ENCODE results near the gene CFAP70.
"Not testable (repeated sequence)": the region's sequence is repeated elsewhere in the genome, so short reads cannot be mapped to it uniquely, and the experiment has no call there.

Gene CFAP70

DNA sequence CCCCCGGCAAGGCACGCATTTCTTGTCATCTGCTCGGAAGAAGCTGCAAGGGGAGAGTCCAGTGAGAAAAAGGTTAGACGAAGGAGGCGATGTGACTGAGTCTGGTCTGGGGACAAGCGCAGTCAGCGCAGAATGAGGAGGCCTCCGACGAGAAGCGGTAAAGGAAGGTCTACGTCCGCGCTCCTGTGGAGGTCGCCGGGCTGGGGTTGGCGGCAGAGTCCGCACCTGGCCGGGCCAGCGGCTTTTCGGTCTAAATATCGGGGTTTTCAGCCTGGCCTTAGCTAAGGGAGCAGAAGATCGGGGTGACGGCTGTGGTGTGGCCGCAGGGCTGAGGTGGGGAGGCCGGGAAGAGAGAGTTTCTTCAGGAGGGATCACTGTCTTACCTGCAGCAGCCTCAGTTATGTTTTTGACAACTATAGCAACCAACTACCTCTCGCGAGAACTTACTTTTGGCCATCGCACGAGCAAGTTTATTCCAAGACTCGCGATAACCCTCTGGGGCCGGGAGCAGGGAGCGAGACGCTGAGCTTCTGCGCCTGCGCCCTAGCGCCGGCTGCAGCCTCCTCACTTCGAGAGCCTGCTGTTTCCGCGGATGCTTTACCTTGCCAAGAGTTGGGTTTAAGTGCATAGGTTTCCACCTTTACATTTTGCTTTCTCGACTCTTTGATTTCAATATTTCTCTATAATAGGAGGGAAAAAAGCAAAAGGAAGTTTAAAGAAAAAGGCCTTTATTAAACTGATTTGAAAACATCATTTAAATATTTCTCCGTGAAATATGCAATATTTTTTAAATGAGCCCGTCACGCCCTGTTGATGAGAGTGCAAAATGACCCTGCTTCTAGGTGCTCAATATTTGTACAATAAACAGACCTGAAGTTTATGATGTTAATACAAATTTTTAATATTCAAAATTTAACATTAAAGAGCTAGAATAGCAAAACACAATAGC, at the start of gene CFAP70:
CFAP70 (minus strand) TSS at position 534 of the 949 bp plus-strand sequence. CDS start 4,068 bp downstream, outside the sequence.
- DNase-seq = peak; percentile 93

DNA sequence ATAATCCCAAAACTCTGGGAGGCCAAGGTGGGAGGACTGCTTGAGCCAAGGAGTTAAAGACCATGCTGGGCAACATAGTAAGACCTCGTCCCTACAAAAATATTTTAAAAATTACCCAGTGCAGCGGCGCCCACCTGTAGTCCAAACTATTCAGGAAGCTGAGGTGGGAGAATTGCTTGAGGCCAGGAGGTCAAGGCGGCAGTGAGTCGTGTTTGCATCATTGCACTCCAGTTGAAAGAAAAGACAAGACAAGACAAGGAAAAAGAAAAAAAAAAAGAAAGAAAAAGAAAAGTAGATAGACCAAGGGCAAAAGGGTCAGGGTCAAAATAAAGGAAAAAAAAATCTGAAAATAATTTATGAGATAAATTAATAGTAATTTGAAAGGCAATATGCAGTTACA, 49.4 kb upstream of the CFAP70 start:
- DNase-seq = no peak

DNA sequence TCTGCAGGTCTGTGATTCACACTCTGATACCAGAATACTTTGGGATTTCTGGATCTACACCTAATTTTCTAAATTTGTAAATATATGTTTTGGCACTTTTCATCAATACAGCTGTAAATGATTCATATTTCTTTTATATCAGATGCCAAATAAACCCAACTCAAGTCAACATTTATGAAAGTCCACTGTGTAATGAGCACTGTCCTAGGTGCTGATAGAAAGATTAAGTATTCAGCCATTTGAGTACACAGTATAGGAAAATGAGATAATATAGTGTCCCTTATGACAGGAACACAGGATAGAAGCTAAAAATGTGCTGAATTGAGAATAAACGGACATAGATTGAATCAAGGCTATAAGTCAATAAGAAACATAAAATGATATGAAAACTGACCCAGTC, 48.8 kb upstream of the CFAP70 start:
- no peak for DNase-seq

DNA sequence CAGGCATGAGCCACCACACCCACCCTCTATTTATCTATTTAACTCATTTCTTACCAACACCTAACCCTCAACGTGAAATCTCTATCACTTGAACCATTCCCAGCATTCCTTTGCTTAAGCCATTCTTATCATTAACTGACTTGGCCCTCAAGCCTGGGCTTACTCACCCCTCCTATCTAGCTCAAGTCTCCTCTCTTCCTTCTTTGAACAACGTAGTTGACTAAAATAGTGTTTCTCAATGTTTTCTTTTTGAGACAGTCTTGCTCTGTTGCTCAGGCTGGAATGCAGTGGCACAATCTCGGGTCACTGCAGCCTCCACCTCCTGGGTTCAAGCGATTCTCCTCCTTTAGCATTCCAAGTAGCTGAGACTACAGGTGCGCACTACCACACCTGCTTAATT, 48.2 kb upstream of the CFAP70 start:
- DNase-seq = no peak

DNA sequence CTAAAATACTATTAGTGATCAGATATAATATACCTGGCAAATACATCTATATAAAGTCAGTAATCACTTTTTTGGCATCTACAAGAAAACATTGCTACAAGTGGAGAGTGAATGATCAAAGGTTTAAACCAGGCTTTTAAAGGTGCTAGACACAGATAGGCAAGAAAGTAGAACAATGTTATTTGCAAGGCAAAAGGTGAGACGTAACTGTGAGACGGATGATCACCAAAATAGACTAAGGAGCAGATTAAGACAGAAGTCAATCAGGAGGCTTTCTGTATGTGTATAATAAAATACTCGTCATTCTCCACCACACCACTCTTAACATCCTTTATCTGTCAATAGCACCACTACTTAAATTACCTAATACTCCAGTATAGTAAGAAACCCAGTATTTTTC, 46.9 kb upstream of the CFAP70 start:
- DNase-seq = no peak

DNA sequence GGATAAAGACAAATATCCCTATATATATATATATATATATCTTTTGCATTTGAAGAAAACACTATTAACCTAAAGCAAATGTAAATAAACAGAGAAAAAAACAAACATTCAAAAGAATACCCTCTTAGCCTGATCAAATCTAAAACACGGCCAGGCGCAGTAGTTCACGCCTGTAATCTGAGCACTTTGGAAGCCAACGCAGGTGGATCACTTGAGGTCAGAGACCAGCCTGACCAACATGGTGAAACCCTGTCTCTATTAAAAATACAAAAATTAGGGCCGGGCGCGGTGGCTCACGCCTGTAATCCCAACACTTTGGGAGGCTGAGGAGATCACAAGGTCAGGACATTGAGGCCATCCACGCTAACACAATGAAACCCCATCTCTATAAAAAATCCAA, 46.0 kb upstream of the CFAP70 start:
- no peak for DNase-seq

DNA sequence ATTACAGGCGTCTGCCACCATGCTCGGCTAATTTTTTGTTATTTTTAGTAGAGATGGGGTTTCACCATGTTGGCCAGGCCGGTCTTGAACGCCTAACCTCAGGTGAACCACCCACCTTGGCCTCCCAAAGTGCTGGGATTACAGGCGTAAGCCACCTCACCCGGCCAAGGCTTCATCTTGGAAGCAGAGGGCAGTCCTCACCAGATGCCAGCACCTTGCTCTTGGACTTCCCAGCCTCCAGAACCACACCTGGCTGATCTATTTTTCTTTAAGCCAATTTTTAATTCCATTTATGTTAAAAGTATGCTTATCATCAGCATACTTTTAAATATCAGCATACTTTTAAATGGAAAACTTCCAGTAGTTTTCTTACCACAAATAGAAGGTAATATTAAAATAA, 43.0 kb upstream of the CFAP70 start:
- DNase-seq = no peak

DNA sequence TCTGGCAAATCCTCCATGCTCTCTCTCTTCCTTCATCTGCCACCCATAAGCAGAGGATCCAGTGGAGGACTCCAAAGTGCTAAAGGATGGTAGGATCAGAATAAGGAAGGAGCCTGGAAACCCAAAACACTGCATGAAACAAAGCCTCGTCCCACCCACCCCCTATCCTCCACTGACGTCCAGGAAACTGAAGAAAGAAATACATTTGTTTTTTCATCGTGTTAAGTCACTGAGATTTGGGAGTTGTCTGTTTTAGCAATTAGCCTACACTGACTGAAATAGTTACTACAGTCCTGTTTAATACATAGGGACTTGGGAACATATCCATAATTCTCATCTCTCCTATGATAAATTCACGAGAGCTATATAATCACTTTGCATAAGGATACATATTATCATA, 40.4 kb upstream of the CFAP70 start:
- no peak for DNase-seq

DNA sequence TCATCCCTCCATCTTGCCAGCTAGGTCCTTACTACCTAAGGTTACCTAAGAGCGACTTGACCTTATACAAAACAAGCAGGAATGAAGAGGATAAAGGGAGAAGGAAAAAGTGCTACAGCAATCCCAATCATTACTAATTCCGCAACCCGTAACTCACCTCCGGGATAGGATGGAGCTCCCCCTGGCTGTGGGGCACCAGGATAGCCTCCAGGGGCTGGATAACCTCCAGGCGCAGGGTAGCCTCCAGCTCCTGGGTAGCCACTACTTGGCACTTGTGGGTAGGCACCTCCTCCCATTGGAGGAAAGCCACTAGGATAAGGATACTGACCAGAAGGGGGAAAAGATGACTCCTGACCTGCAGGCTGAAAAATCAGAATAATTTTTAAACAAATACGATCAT, 39.4 kb upstream of the CFAP70 start:
- no peak for DNase-seq

DNA sequence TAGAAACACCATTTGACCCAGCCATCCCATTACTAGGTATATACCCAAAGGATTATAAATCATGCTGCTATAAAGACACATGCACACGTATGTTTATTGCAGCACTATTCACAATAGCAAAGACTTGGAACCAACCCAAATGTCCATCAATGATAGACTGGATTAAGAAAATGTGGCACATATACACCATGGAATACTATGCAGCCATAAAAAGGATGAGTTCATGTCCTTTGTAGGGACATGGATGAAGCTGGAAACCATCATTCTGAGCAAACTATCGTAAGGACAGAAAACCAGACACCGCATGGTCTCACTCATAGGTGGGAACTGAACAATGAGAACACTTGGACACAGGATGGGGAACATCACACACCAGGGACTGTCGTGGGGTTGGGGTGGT, 35.7 kb upstream of the CFAP70 start:
- DNase-seq = not testable (repeated sequence)

DNA sequence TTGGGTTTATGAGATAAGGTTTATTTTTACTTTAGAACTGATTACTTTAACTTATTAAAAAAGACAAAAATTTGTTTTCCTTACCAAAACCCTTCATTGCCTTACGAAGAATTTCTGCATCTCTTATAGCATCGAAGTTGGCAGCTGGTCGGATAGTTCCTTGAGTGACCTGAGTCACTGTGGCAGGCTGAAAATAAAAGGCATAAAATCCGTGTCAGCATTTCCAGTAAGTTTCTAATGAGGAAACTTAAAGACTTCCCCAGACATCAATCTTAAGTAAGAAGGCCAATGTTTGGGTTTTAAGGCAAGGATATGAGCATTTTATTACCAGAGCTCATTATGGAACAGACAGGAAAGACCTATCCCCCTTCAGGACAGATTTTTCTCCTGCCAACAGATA, 29.6 kb upstream of the CFAP70 start:
- DNase-seq = no peak

DNA sequence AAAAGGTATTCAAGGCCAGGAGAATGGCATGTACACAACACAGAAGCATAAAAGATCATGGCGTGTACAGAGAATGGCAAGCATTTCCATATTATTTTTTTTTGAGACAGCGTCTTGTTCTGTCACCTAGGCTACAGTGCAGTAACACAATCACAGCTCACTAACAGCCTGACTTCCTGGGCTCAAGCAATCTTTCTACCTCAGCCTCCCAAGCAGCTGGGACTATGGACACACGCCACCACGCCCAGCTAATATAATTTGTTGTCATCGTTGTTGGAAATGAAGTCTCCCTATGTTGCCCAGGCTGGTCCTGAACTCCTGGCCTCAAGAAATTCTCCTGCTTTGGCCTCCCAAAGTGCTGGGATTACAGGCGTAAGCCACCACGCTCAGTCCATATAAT, 27.9 kb upstream of the CFAP70 start:
- no peak for DNase-seq

DNA sequence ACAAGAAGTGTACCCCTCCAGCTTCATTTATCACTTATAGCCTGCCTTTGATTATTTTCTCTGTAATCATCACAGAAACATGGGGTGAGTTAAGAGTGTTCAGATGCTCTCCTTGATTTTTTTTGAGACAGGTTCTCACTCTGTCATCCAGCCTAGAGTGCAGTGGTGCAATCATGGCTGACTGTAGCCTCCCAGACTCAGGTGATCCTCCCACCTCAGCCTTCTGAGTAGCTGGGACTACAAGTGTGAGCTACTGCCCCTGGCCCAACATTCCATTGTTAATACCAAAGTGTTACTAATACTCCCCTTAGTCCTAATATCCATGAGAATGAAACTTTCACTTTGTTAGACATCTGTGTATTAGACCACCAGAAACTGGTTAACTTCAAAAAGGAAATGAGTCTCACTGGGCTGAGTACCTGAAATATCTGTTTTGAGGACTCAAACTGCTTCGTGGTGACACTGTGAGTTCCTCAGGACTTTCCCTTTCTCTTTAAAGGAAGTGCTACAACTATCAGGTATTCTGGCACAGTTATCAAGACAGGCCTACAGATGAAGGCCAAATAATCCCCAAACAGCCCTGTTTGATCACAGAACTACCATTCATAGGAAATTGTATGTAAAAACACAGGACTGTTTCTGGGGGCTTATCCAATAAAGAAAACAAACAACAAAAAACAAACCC, 20.5 kb upstream of the CFAP70 start:
- no peak for DNase-seq

DNA sequence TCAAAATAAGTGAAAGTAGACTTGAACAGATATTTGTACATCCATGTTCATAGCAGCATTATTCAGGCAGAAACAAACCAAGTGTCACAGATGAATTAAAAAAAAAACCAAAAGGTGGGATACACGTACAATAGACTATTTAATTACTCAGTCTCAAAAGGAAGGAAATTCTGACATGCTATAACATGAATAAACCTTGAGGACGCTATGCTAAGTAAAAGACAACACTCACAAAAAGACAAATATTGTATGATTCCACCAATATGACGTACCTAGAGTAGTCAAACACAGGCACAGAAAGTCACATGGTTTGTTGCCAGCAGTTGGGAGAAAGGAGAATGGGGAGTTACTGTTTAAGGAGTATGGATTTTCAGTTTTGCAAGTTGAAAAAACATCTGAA, 18.0 kb upstream of the CFAP70 start:
- DNase-seq = no peak

DNA sequence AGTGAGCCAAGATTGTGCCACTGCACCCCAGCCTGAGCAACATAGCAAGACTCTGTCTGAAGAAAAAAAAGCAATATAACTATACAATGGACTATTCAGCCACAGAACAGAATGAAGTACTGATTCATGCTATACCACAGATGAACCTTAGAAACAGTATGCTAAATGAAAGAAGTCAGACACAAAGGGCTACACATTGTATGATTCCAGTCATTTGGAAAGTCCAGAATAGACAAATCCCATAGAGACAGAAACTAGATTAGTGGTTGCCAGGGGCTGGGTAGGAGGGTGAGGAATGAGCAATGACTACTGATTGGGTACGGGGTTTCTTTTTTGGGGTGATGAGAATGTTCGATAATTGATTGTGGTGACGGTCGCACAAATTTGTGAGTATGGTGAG, 9.6 kb upstream of the CFAP70 start:
- peak; percentile 46 for DNase-seq

DNA sequence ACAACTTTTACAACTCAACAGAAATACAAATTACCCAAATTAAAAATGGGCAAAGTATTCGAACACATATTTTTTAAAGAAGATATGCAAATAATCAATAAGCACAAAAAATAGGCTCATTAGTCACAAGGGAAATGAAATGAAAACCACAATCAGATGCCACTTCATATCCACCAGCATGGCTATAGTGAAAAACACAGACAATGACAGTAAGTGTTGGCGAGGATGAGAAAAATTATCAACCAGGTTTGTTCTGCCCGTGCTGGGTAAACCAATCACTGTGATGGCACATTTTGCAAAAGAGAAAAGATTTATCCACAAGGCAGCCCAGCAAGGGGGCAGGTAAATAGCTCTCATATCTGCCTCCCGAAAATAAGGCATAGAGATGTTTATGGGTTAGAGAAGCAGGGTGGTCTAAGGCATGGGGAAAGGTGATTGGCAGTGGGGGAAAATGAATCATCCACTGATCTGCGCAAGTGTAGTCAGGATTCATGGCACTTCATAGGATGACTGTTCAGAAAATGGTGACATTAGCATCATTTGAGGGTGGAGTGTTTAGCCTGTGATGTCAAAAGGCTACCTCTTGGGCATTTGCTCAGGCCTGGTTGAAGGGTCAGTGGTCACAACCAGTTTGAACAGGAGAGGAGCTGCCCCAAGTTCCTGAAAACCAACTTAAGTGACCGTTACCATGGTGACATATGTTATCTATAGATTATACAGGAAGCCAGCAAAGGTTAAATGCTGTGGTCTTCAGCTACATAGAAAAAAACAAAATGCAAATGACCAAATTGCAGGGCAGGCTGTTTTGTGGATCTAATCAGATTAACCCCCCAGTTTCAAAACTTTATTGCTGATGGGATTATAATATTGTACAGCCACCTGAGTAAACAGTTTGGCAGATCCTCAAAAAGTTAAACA, 8.0 kb upstream of the CFAP70 start:
- no peak for DNase-seq

DNA sequence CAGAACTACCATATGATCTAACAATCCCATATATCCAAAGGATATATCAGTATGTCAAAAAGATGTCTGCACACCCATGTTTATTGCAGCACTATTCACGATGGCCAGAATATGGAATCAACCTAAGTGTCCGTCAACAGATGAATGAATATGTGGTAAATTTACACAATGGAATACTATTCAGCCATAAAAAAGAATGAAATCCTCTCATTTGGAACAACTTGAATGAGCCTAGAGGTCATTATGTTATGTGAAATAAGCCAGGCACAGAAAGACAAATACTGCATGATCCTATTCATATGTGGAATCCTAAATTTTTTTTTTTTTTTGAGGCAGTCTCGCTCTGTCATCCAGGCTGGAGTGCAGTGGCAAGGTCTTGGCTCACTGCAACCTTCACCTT, 6.3 kb upstream of the CFAP70 start:
- DNase-seq = no peak

DNA sequence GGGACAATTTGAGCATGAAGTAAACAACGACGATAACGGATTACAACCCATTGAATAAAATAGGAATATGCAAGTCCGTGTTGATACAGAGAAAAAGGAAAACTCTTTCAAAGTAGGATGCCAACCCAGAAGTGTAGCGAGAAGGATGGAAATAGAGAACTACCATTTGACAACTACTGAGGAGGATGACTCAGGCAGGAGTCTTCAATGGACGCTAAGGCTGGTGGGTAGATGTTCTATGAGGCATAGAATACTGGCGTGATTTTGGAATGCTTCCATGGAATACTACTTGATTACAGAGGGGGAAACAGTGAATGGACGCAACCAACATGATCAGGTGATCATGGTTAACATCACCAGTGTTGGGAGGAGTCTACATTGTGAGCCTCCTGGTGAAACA, 828 bp upstream of the CFAP70 start:
- DNase-seq = peak; percentile 0

DNA sequence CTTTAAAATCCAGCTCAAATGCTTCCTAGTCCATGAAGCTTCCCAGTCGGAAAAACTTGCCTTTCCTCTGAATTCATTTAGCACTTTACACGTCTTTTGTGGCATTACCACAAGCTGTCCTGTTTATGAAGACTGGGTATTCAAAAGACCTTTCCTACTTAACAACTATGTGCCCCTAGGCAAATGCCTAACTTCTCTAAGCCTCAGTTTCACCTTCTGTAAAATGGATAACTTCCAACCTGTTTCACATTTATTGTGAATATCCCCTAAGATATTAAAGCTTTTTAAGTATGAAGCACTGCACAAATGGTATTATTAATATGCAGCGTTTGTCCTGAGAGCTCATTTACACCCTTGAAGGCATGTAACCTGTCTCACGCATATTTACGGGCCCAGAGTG, 843 bp downstream of the CFAP70 start:
- no peak for DNase-seq

DNA sequence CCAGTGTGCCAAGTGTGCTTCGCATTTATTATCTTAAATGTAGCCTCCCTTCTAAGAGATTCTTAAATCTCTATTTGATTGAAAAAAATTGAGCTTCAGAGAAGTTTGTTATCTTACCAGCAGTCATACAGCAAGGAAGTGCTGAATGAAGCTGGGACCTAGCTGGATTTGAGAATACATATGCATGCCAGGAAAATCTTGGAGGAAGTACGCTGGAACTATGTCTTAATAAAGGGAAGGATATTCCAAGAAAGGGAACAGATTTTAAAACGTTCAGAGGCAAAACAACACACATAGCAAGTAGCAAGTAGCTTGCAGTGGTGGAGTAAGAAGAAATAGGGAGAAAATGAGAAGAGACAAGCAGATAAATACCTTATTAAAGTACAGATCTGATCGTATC, 1.5 kb downstream of the CFAP70 start:
- DNase-seq = no peak

DNA sequence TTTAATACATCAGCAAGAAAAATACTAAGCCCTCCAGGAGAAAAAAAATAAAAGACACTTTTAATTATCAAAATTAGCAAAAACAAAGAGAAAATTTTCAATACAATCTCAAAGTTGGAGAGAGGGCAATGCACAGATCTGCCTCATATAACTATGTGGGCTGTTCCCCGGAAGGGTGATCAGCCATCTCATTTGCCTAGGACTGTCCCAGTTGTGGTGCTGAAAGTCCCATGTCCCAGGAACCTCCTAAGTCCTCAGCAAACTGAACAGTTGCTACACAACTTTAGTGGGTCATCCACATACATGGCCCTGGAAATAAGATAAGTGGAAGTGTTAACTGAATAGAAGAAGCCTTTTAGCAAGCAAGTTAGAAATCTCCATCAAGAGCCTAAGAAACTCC, 14.4 kb downstream of the CFAP70 start:
- DNase-seq = no peak

DNA sequence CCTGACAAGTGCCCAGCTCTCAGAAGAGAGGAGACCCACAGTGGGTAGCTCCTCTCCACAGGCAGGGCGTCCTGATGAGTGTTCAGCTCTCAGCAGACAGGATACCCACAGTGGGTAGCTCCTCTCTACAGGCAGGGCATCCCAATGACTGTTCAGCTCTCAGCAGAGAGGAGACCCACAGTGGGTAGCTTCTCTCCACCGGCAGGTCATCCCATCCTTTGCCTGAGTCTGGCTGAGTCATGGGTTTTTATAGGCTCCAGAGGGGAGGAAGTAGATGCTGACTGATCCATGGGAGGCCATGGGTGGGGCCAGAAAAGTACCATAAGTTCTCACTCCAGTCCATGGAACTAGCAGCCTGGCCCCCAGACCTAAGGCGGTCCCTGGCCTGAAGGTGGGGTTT, 18.5 kb downstream of the CFAP70 start:
- DNase-seq = no peak

DNA sequence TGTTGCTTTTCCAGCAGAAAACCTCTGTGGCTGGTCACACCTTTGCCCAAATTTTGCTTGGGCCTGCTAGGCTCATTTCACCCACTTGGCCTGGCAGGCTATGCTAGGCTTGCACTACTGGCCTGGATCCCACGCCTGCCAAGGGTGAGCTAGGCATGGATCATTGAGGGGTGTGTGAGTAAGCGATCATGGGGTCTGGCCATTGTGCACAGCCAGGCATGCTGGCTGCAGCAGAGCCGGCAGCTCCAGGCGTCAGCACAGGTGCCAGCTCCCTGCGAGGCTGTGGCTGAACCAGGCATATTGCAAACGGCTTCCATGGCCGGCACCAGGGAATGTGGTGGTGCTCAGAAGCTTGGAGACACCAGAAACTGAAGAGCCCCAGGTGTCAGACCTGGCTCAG, 19.2 kb downstream of the CFAP70 start:
- peak; percentile 53 for DNase-seq

All from midbrain (tissue), 1 donor.